ENCODE results near the gene SFRP2. TPM values are rescaled to one million over a fixed set of nuclear protein-coding genes. Genes with fewer than 3 reads are reported as not detected.

Gene SFRP2
- total RNA-seq, 8 experiments from 2014 or later = 0.15 to 237 (median 14.0) TPM; not detected in 1

GRCh38 chr4:153781717-153782416 lies 7.0 kb downstream of the SFRP2 start:
- no peak overlapping the region for H3K4me3 ChIP-seq
- peak in 3 of 8 experiments; percentile 36 to 66 (median 55) for ATAC-seq (replicated peaks in 6 of 8)
- no peak overlapping the region for H3K27ac ChIP-seq
- in situ Hi-C loops (cut with MboI; ENCODE audit: low pct_unique_long_range_greater_than_20kb in 2 of 9, low sequenced_read_pairs in 9 of 9, unreplicated experiment in 9 of 9) = loop anchor here in 3 of 9 experiments (10.0 to 25.0 kb wide), 3 partner anchors 255 to 730 kb away; no protein-coding TSS in a partner anchor
- 0 to 69% (median 45%) methylated on average over 1 to 6 of the region's 6 CpGs for WGBS, 10 experiments
- peaks cover 0 to 4% of the 10 kb centered on the region in 2 donors for H3K4me1 ChIP-seq (replicated peaks in 1 of 2)

DNA sequence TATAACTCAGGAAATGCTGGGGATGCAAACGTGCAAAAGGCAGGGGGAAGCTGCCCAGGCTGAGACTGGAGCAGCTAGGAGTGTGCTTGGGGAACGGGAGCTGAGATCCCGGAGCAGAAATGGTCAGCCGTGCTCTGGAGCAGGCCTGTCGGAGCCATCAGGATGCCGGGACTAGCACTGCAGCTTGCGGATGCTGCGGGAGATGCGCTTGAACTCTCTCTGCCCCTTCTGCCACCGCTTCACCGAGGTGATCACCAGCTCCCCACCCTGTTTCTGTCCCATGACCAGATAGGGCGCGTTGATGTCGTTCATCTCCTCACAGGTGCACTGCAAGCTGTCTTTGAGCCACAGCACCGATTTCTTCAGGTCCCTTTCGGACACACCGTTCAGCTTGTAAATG lies 7.6 kb downstream of the SFRP2 start:
- Histone ChIP-seq H3K4me3 (no peak overlapping the region), H3K27ac (no peak overlapping the region), H3K4me1 (replicated peaks in 1 of 2) (peaks cover 0 to 4% of the 10 kb centered on the region in 2 donors)
- no peak for ATAC-seq (replicated peaks in 6 of 8)
- in situ Hi-C loops (cut with MboI; ENCODE audit: low pct_unique_long_range_greater_than_20kb in 2 of 9, low sequenced_read_pairs in 9 of 9, unreplicated experiment in 9 of 9) = loop anchor here in 3 of 9 experiments (10.0 to 25.0 kb wide), 3 partner anchors 256 to 731 kb away; no protein-coding TSS in a partner anchor
- 20 to 100% (median 86%) methylated on average over 1 to 10 of the region's 17 CpGs; no CpG with 5 or more reads in 2 of the 10 experiments for WGBS, 10 experiments

DNA sequence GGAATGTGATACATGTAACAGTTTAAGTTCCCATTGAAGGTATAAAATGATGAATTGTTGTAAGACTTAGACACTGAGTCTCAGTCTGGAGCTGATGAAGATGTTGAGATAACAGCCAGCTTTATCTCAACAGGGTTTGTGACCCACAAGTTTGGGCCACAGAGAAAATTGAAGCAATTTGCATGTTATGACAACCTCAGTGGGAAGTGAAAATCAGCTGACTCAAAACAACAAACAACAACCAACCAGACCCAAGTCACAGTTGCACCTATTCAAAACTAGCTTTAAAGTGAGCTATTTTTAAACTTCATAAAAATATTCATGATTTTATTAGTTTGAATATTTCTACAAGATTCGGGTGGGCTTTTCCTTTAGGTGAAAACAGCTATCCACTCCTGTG lies 8.0 kb downstream of the SFRP2 start:
- no peak for ATAC-seq (replicated peaks in 6 of 8)
- WGBS, 10 experiments = 0 to 100% (median 100%) methylated on average over 1 of the region's 1 CpG; no CpG with 5 or more reads in 5 of the 10 experiments
- peaks cover 0 to under 1% of the 10 kb centered on the region in 2 donors for H3K4me1 ChIP-seq (replicated peaks in 1 of 2)
- in situ Hi-C loops (cut with MboI; ENCODE audit: low pct_unique_long_range_greater_than_20kb in 2 of 9, low sequenced_read_pairs in 9 of 9, unreplicated experiment in 9 of 9) = loop anchor here in 3 of 9 experiments (10.0 to 25.0 kb wide), 3 partner anchors 256 to 731 kb away; no protein-coding TSS in a partner anchor
- no peak overlapping the region for H3K27ac ChIP-seq
- no peak overlapping the region for H3K4me3 ChIP-seq

DNA sequence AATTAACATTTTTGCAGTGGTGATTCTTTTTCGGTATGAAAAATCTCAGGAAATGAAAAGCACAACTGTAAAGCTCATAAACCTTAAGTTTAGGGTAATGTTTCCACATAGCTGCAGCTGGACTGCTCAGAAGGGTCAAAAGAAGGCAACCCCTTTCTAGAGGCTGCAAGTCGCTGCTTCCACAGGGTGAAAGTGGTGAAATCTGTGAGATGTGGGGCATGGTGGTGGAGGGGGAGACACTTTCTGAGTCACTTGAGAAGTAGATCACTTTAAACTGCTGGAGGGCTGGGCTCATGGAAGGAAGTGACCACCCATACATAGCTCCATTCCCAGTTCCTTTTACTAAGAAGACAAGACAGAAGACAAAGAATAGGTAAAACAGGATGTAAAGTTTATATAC lies 8.7 kb downstream of the SFRP2 start:
- ATAC-seq (replicated peaks in 6 of 8) = no peak
- no peaks in the 10 kb centered on the region for H3K4me1 ChIP-seq (replicated peaks in 1 of 2)
- no peak overlapping the region for H3K4me3 ChIP-seq
- H3K27ac ChIP-seq = no peak overlapping the region
- in situ Hi-C loops (cut with MboI; ENCODE audit: low pct_unique_long_range_greater_than_20kb in 2 of 9, low sequenced_read_pairs in 9 of 9, unreplicated experiment in 9 of 9) = loop anchor here in 3 of 9 experiments (10.0 to 25.0 kb wide), 3 partner anchors 257 to 732 kb away; no protein-coding TSS in a partner anchor
- 40 to 100% (median 88%) methylated on average over 1 to 2 of the region's 2 CpGs; no CpG with 5 or more reads in 6 of the 10 experiments for WGBS, 10 experiments

- Histone ChIP-seq H3K4me3 (no peak overlapping the region), H3K27ac (no peak overlapping the region), H3K4me1 (replicated peaks in 1 of 2) (no peaks in the 10 kb centered on the region)
- 0 to 100% (median 100%) methylated on average over 1 of the region's 1 CpG; no CpG with 5 or more reads in 3 of the 10 experiments for WGBS, 10 experiments
- ATAC-seq (replicated peaks in 6 of 8) = no peak
- in situ Hi-C loops (cut with MboI; ENCODE audit: low pct_unique_long_range_greater_than_20kb in 2 of 9, low sequenced_read_pairs in 9 of 9, unreplicated experiment in 9 of 9) = loop anchor here in 3 of 9 experiments (25.0 kb wide), 2 partner anchors 259 to 734 kb away; no protein-coding TSS in a partner anchor
These were observed 10.5 kb downstream of the SFRP2 start for GRCh38 chr4:153778383-153778782.

DNA sequence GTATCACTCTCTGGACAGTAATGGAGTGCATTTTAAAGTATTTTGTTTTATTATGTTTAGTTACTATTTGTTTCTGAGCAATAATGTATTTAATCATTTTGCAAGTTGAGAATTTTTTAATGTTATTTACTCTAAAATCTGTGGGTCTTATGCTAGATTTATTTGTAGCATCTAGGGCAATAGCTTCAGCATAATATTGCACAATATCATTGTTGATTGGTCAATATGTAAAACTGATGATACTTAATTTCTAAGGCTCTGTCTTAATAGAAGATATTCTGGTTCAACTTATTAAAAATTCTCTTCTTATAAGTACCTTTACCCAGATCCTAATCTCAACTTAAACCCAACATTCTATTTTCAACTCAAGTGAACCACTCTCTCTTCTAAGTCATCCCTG lies 11.5 kb downstream of the SFRP2 start:
- ATAC-seq (replicated peaks in 6 of 8) = no peak
- Histone ChIP-seq H3K27ac (no peak overlapping the region), H3K4me1 (replicated peaks in 1 of 2) (no peaks in the 10 kb centered on the region), H3K4me3 (no peak overlapping the region)
- in situ Hi-C loops (cut with MboI; ENCODE audit: low pct_unique_long_range_greater_than_20kb in 2 of 9, low sequenced_read_pairs in 9 of 9, unreplicated experiment in 9 of 9) = loop anchor here in 3 of 9 experiments (25.0 kb wide), 2 partner anchors 260 to 735 kb away; no protein-coding TSS in a partner anchor

GRCh38 chr4:153776601-153777000 lies 12.3 kb downstream of the SFRP2 start:
- no peak overlapping the region for H3K4me3 ChIP-seq
- 0 to 100% (median 77%) methylated on average over 1 to 3 of the region's 3 CpGs; no CpG with 5 or more reads in 2 of the 10 experiments for WGBS, 10 experiments
- no peak for ATAC-seq (replicated peaks in 6 of 8)
- no peaks in the 10 kb centered on the region for H3K4me1 ChIP-seq (replicated peaks in 1 of 2)
- in situ Hi-C loops (cut with MboI; ENCODE audit: low pct_unique_long_range_greater_than_20kb in 2 of 9, low sequenced_read_pairs in 9 of 9, unreplicated experiment in 9 of 9) = loop anchor here in 3 of 9 experiments (25.0 kb wide), 2 partner anchors 261 to 736 kb away; no protein-coding TSS in a partner anchor
- no peak overlapping the region for H3K27ac ChIP-seq

- in situ Hi-C loops (cut with MboI; ENCODE audit: low pct_unique_long_range_greater_than_20kb in 2 of 9, low sequenced_read_pairs in 9 of 9, unreplicated experiment in 9 of 9) = no loop called here
- ATAC-seq (replicated peaks in 6 of 8) = no peak
- Histone ChIP-seq H3K4me3 (no peak overlapping the region), H3K27ac (no peak overlapping the region), H3K4me1 (replicated peaks in 1 of 2) (no peaks in the 10 kb centered on the region)
- WGBS, 10 experiments = 56 to 88% (median 80%) methylated on average over 1 of the region's 2 CpGs; no CpG with 5 or more reads in 5 of the 10 experiments
These were observed 15.6 kb downstream of the SFRP2 start for GRCh38 chr4:153773236-153773690.

GRCh38 chr4:153771046-153771445 lies 17.8 kb downstream of the SFRP2 start:
- in situ Hi-C loops (cut with MboI; ENCODE audit: low pct_unique_long_range_greater_than_20kb in 2 of 9, low sequenced_read_pairs in 9 of 9, unreplicated experiment in 9 of 9) = no loop called here
- Histone ChIP-seq H3K4me1 (replicated peaks in 1 of 2) (no peaks in the 10 kb centered on the region), H3K4me3 (no peak overlapping the region), H3K27ac (no peak overlapping the region)
- peak in 2 of 8 experiments; percentile 51 to 72 for ATAC-seq (replicated peaks in 6 of 8)

GRCh38 chr4:153766758-153767157 lies 22.1 kb downstream of the SFRP2 start:
- H3K4me3 ChIP-seq = peak overlapping the region in 2 of 5 donors; percentile 21 to 29
- 76 to 100% (median 93%) methylated on average over 3 to 6 of the region's 6 CpGs; no CpG with 5 or more reads in 1 of the 10 experiments for WGBS, 10 experiments
- ATAC-seq (replicated peaks in 6 of 8) = no peak
- peaks cover 14 to 19% of the 10 kb centered on the region in 2 donors for H3K4me1 ChIP-seq (replicated peaks in 1 of 2)
- H3K27ac ChIP-seq = no peak overlapping the region
- in situ Hi-C loops (cut with MboI; ENCODE audit: low pct_unique_long_range_greater_than_20kb in 2 of 9, low sequenced_read_pairs in 9 of 9, unreplicated experiment in 9 of 9) = no loop called here

- in situ Hi-C loops (cut with MboI; ENCODE audit: low pct_unique_long_range_greater_than_20kb in 2 of 9, low sequenced_read_pairs in 9 of 9, unreplicated experiment in 9 of 9) = no loop called here
- no peak overlapping the region for H3K27ac ChIP-seq
- peaks cover 14 to 19% of the 10 kb centered on the region in 2 donors for H3K4me1 ChIP-seq (replicated peaks in 1 of 2)
- ATAC-seq (replicated peaks in 6 of 8) = peak in 4 of 8 experiments; percentile 29 to 97 (median 46)
- peak overlapping the region in 2 of 5 donors; percentile 21 to 29 for H3K4me3 ChIP-seq
- 30 to 88% (median 60%) methylated on average over 1 to 7 of the region's 8 CpGs; no CpG with 5 or more reads in 1 of the 10 experiments for whole genome bisulfite sequencing, 10 experiments
These were observed 23.0 kb downstream of the SFRP2 start for GRCh38 chr4:153765894-153766293.

- ATAC-seq (replicated peaks in 6 of 8) = peak in 6 of 8 experiments; percentile 8 to 78 (median 27)
- in situ Hi-C loops (cut with MboI; ENCODE audit: low pct_unique_long_range_greater_than_20kb in 2 of 9, low sequenced_read_pairs in 9 of 9, unreplicated experiment in 9 of 9) = no loop called here
- 0 to 39% (median 8%) methylated on average over 1 to 5 of the region's 5 CpGs for WGBS, 10 experiments
- H3K4me3 ChIP-seq = no peak overlapping the region
- H3K4me1 ChIP-seq (replicated peaks in 1 of 2) = peaks cover 17 to 26% of the 10 kb centered on the region in 2 donors
- no peak overlapping the region for H3K27ac ChIP-seq
These were observed 24.1 kb downstream of the SFRP2 start for GRCh38 chr4:153764601-153765368.

DNA sequence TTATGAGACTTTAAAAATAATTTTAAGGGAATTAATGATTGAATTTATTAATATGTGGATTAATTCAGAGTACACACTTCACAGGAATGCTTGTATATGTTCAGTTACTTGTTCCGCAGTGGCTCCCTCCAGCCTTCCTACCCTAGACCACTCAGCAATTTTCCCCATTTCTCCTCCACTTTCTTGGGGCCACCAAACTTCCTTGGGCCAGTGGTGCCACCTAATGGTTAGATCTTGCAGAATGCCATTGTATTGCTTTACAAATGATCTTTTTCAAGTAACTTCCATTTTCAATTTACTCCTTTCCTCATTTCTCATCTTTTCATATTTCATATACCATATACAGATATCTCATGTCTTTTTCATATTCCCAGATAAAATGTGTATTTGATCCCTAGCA lies 25.5 kb downstream of the SFRP2 start:
- H3K4me3 ChIP-seq = no peak overlapping the region
- H3K27ac ChIP-seq = no peak overlapping the region
- ATAC-seq (replicated peaks in 6 of 8) = no peak
- in situ Hi-C loops (cut with MboI; ENCODE audit: low pct_unique_long_range_greater_than_20kb in 2 of 9, low sequenced_read_pairs in 9 of 9, unreplicated experiment in 9 of 9) = no loop called here
- H3K4me1 ChIP-seq (replicated peaks in 1 of 2) = peaks cover 25 to 32% of the 10 kb centered on the region in 2 donors
- WGBS, 10 experiments = 80 to 100% (median 92%) methylated on average over 1 of the region's 1 CpG; no CpG with 5 or more reads in 1 of the 10 experiments

All from motor neuron (in vitro differentiated cells).